ENCODE data around the gene TLK1. TPM values are rescaled to one million over a fixed set of nuclear protein-coding genes. Genes with fewer than 3 reads are reported as not detected.

TLK1 gene
- total and polyA plus RNA-seq, 9 of the 15 experiments (the other 6 are each of a cell fraction or from before 2014, with no cell fraction given), result 20.2 to 101 (median 40.5) TPM

- TF ChIP-seq RAD21 (CRISPR knock-in tag; conservative IDR thresholded peaks at IDR 0.05 in 1 of 2, IDR thresholded peaks at IDR 0.05 in 1 of 2) (peak in 1 of 2 experiments; percentile 40; a peak in 2 of 4 replicates), VEZF1 (CRISPR knock-in tag; IDR thresholded peaks at IDR 0.05) (no peak)
Measured at GRCh38 chr2:170966648-170967396, 193.9 kb downstream of the TLK1 start (continued).

- H3K4me1 ChIP-seq (replicated peaks in 1 of 2; ENCODE audit: control insufficient read depth in 2 of 2, insufficient read depth in 2 of 2, low read length in 2 of 2), result no peaks in the 10 kb centered on the region
- no peak overlapping the region for H3K27ac ChIP-seq (ENCODE audit: extremely low read depth, low read depth, low read length)
- no peak overlapping the region for H3K4me3 ChIP-seq
- intact Hi-C loops (cut with micrococcal nuclease) (no loop called here), in situ Hi-C loops (cut with MboI) (loop anchor here (25.0 kb wide), 1 partner anchor 1147 kb away; the partner anchor contains the start of gene DLX2)
- no peak overlapping the region for H3K4me2 ChIP-seq (ENCODE audit: insufficient read depth, low read length)
- CTCF ChIA-PET (ENCODE audit: low intra/inter-chr PET ratio), result interaction anchor here (1.2 kb wide), 1 partner anchor 193 kb away, joined by 4 read pairs; no protein-coding TSS in a partner anchor
- FAIRE-seq, result no peak
- POLR2A ChIA-PET, result interaction anchor here (0.6 kb wide), 1 partner anchor 283 kb away, joined by 3 read pairs; no protein-coding TSS in a partner anchor
- no peaks in the 10 kb centered on the region for H3K27me3 ChIP-seq (ENCODE audit: control insufficient read depth in 2 of 2, insufficient read depth in 2 of 2, low read length in 2 of 2)
- H3K9me3 ChIP-seq (replicated peaks; ENCODE audit: control insufficient read depth, insufficient read depth, low read depth, low read length), result no peaks in the 10 kb centered on the region
- BruUV-seq (replicated peaks), result no TSS peak
- no peaks in the 10 kb centered on the region for H3K79me2 ChIP-seq (ENCODE audit: control insufficient read depth, insufficient read depth, low read length)
- no peak for DNase-seq (ENCODE audit: extremely low read depth in 1 of 4, low spot score in 3 of 4)
- H4K20me1 ChIP-seq (replicated peaks; ENCODE audit: control insufficient read depth, insufficient read depth, low read length), result no peaks in the 10 kb centered on the region
- ATAC-seq, result no peak
- H3K9me1 ChIP-seq (ENCODE audit: control insufficient read depth, insufficient read depth, low read length), result no peaks in the 10 kb centered on the region
- H3K36me3 ChIP-seq (ENCODE audit: control insufficient read depth, insufficient read depth, low read length), result peaks cover 68% of the 10 kb centered on the region
- no peak overlapping the region for H2AFZ ChIP-seq (ENCODE audit: low read depth, low read length)
- no peak overlapping the region for H3K9ac ChIP-seq (ENCODE audit: insufficient read depth in 1 of 2, low read depth in 2 of 2, low read length in 2 of 2)
- 90% methylated on average over 20 of the region's 20 CpGs for WGBS (ENCODE audit: insufficient coverage, low coverage, missing lambda C conversion rate)
- TF ChIP-seq RFX5 (IDR thresholded peaks at IDR 0.05; ENCODE audit: low read depth, low read length), result no peak
- no peak for TF ChIP-seq HDGF (IDR thresholded peaks at IDR 0.05)
- TF ChIP-seq MAFG (tag; conservative IDR thresholded peaks at IDR 0.05), result no peak
- 0 out of 2 replicates have a peak, but pooled peaks have one; percentile 13 for TF ChIP-seq NFIC (IDR thresholded peaks at IDR 0.05)
- TF ChIP-seq TRIM25 (IDR thresholded peaks at IDR 0.05; ENCODE audit: borderline replicate concordance), result no peak
- TF ChIP-seq TAF7 (tag; IDR thresholded peaks at IDR 0.05), result no peak
- TF ChIP-seq HMBOX1 (IDR thresholded peaks at IDR 0.05), result no peak
- no peak for TF ChIP-seq SIRT6 (IDR thresholded peaks at IDR 0.05; ENCODE audit: low read depth, low read length)
- TF ChIP-seq CBFB (CRISPR knock-in tag; IDR thresholded peaks at IDR 0.05), result no peak
- TF ChIP-seq POLR2G (IDR thresholded peaks at IDR 0.05; ENCODE audit: low read depth, low read length), result 0 out of 2 replicates have a peak, but pooled peaks have one; percentile 22
- peak; percentile 23 for TF ChIP-seq RBM22 (IDR thresholded peaks at IDR 0.05; ENCODE audit: low read depth, low read length, poor library complexity, severe bottlenecking)
- no peak for TF ChIP-seq ZNF445 (CRISPR knock-in tag; IDR thresholded peaks at IDR 0.05; ENCODE audit: low read depth)
Measured at GRCh38 chr2:170965446-170966225, 195.1 kb downstream of the TLK1 start.

All from K562 (cell line).